ENCODE measurements around the gene DENND6A.
"Not testable (repeated sequence)": the region's sequence is repeated elsewhere in the genome, so short reads cannot be mapped to it uniquely, and the experiment has no call there.

DNA sequence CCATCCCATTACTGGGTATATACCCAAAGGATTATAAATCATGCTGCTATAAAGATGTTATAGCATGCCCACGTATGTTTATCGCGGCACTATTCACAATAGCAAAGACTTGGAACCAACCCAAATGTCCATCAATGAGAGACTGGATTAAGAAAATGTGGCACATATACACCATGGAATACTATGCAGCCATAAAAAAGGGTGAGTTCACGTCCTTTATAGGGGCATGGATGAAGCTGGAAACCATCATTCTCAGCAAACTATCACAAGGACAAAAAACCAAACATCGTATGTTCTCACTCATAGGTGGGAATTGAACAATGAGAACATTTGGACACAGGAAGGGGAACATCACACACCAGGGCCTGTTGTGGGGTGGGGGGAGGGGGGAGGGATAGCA is 81.0 kb downstream of the DENND6A start:
- TF ChIP-seq, protein P1, sequence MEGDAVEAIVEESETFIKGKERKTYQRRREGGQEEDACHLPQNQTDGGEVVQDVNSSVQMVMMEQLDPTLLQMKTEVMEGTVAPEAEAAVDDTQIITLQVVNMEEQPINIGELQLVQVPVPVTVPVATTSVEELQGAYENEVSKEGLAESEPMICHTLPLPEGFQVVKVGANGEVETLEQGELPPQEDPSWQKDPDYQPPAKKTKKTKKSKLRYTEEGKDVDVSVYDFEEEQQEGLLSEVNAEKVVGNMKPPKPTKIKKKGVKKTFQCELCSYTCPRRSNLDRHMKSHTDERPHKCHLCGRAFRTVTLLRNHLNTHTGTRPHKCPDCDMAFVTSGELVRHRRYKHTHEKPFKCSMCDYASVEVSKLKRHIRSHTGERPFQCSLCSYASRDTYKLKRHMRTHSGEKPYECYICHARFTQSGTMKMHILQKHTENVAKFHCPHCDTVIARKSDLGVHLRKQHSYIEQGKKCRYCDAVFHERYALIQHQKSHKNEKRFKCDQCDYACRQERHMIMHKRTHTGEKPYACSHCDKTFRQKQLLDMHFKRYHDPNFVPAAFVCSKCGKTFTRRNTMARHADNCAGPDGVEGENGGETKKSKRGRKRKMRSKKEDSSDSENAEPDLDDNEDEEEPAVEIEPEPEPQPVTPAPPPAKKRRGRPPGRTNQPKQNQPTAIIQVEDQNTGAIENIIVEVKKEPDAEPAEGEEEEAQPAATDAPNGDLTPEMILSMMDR (conservative IDR thresholded peaks at IDR 0.05; ENCODE audit: low read length): not testable (repeated sequence)
- not testable (repeated sequence) for TF ChIP-seq EZH2phosphoT487 (IDR thresholded peaks at IDR 0.05; ENCODE audit: borderline replicate concordance, low read depth, low read length)

Measured in OCI-LY7 (cell line).